GM08714 (cell line): ENCODE data around the gene TANGO2.

Source experiments
- H3K4me3 ChIP-seq: fragments of 200-500 bp; sonication (Bioruptor generic); 2 replicates; pipeline ENCODE4 v1.5.1; 2014; ENCODE audit warnings: mild to moderate bottlenecking, low read length, inconsistent platforms
- ZNF274 ChIP-seq: IDR thresholded peaks from 2 replicates; pipeline ENCODE4 v1.6.1; 2012; ENCODE audit warnings: mild to moderate bottlenecking, low read depth, low read length

TANGO2 gene

GRCh38 chr22:20095521-20095920 lies 74.6 kb downstream of the TANGO2 start:
- no peak for TF ChIP-seq ZNF274
- H3K4me3 ChIP-seq, result no peak overlapping the region

GRCh38 chr22:20096574-20097420 lies 75.9 kb downstream of the TANGO2 start:
- no peak overlapping the region for H3K4me3 ChIP-seq
- TF ChIP-seq ZNF274, result no peak

GRCh38 chr22:20099099-20099711 lies 78.3 kb downstream of the TANGO2 start:
- no peak overlapping the region for H3K4me3 ChIP-seq
- TF ChIP-seq ZNF274, result no peak

DNA sequence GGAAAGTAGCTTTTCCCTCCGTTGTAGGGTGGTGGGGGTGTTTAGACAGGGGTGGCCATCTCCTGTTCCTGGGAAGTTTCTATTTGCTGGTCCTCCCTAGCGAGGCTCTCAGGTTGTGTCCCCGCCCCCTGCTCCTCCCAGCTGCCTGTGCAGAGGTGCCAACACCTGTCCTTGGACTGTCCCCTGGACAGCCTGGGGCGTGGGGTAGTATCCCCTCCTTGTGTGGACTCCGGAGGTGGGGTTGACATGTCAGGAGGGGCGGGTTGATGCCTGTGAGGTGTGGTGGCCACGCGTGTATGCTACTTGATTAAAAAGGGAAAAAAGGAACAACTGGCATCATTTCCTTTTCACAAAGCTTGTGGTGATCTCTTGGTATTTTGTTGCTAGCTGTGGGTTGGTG lies 80.7 kb downstream of the TANGO2 start:
- H3K4me3 ChIP-seq, result no peak overlapping the region
- TF ChIP-seq ZNF274, result no peak

DNA sequence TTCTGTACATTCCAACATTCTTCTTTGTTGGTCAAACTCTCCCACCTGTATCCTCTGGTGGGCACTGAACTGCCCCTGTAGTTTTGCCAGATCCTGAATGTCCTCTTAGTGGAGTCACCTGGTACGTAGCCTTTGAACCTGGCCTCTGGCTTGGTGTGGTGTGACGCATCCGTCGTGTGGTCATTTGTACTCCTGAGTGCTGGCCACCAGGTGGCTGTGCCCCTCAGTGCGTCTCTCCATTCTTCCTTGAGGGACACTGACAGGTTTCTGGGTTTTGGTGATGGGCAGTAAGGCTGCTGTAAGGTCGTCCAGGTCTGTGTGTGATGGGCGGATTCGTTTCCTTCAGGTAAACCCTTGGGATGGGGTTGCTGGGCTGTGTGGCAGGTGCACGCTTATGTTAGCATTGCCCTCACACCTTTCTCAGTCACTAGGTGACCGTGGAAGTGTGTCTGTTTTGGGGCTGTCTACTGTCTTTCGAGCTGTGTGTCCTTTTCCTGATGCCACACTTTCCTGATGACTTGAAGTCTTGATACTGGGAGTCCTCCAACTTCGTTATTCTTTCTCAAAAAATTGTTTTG lies 81.4 kb downstream of the TANGO2 start:
- no peak overlapping the region for H3K4me3 ChIP-seq
- TF ChIP-seq ZNF274, result no peak

- no peak overlapping the region for H3K4me3 ChIP-seq
- no peak for TF ChIP-seq ZNF274
Observed at GRCh38 chr22:20105456-20106204, 84.7 kb downstream of the TANGO2 start.

DNA sequence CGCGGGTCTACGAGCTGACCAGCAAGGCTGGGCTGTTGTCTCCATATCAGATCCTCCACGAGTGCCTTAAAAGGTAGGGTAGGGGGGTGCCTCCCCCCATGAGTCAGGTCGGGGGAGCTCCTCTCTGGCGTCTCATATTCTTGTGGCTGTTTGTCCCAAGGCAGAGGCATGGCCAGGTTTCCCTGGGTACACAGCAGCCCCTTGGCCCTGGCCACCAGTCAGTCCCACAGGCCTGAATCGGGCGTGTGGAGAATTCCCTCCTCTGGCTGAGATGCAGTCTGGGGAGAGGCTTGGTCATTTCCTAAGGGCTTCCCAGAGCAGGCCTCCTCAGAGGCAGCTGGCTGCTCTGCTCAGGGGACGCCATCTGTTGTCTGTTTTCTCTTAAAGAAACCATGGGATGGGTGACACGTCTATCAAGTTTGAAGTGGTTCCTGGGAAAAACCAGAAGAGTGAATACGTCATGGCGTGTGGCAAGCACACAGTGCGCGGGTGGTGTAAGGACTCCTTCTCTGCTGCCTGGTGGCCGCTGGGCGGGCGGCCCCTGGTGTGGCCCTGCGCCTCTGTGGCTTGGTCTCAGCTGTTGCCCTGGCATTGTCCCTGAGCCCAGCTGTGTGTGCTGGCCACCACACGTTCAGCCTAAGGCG lies 85.4 kb downstream of the TANGO2 start:
- TF ChIP-seq ZNF274, result no peak
- H3K4me3 ChIP-seq, result no peak overlapping the region

- H3K4me3 ChIP-seq, result no peak overlapping the region
- no peak for TF ChIP-seq ZNF274
Observed at GRCh38 chr22:20106849-20107237, 85.9 kb downstream of the TANGO2 start.

- no peak for TF ChIP-seq ZNF274
- H3K4me3 ChIP-seq, result no peak overlapping the region
Observed at GRCh38 chr22:20107471-20107901, 86.6 kb downstream of the TANGO2 start.

DNA sequence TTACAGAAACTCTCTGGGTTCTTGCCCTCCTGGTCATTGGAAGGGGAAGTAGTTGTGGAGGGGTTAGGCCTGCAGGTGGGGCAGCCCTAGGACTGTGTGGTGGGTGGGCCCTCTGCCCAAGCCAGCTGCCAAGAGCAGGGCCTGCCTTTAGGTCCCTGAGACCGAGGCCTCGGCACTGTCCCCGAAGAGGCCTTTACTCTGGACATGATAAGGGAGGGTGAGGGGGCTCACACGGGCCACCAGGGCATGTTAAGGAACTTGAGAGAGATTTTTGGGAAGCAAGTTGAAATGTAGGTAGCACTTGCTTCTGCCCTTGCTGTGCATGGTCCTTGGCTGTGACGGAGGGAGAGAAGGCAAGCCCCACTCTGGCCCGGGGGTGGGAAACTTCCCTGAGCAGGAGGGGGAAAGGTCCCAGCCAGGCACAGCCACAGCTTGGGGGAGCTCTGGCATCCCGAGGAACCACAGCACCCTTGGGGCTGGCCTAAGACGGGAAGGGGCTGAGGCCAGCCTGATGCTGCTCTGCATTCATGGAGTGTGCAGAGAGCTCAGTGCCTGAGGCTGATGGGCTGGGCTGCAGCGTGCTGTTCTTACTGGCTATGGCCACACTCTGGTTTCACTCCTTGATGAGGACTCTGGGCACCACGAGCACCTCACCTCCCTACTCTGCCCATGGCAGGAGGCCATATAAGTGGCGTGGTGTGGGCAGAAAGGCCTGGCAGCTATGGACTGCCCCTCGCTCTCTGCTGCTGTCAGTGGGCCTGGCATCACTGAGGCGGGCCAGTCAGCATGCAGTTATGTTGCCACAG lies 87.2 kb downstream of the TANGO2 start:
- no peak overlapping the region for H3K4me3 ChIP-seq
- TF ChIP-seq ZNF274, result no peak

GRCh38 chr22:20108757-20109230 lies 87.9 kb downstream of the TANGO2 start:
- H3K4me3 ChIP-seq, result no peak overlapping the region
- TF ChIP-seq ZNF274, result no peak

DNA sequence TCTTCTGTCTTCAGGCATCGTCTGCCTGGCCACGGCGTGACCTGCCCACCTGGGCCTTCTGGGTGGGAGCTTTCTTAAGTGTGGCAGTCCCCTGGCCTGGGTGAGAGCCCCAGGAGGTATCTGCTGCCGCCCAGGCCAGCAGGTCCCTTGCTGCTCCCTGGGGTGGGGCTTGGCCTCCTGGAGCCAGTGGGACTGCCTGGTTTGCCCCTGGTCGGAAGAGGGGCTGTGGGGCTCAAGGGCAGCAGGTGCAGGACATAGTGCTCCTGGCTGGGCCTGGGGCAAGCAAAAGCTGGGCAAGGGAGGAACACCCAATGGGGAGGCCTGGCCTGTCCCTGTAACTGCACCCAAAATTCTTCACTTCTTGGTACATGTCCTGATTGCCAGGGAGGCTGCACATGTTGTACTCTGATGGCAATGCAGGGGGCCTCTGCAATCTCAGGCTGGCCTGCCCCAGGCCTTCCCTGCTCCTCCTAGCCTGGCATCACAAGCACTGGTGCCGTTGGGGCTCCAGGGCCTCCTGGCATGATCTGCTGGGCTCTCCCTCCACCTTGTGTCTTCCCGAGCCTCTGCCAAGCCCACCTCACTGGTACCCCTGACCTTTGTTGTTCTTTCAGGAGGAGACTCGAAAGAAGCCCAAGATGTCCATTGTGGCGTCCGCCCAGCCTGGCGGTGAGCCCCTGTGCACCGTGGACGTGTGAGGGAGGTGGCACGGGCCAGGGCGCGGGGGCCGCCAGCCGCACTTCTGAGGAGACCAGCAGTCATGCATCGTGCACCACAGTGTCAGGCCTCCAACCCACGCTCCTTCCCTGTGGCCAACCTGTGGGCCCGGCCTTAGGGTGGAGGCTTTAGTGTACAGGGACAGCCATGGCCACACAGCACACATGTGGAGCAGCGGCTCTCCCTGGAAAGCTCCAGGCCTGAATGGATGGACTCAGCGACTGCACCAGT lies 88.8 kb downstream of the TANGO2 start:
- no peak overlapping the region for H3K4me3 ChIP-seq
- TF ChIP-seq ZNF274, result no peak
